HG02642 (cell line): Measurements from ENCODE around the gene MAP4K4.

Experiments used
- ATAC-seq: cut with Tn5 transposase; IDR thresholded peaks from one replicate; pipeline ENCODE4 v1.9.1; 2021; ENCODE audit warnings: mild to moderate bottlenecking; ENCODE audit not compliant: unreplicated experiment, poor library complexity

Gene MAP4K4

GRCh38 chr2:101781326-101781725 lies 83.8 kb downstream of the MAP4K4 start:
- ATAC-seq, result no peak

GRCh38 chr2:101781791-101782426 lies 84.4 kb downstream of the MAP4K4 start:
- ATAC-seq, result no peak

- no peak for ATAC-seq
These were observed 84.9 kb downstream of the MAP4K4 start for GRCh38 chr2:101782427-101782792.

- ATAC-seq, result no peak
These were observed 89.6 kb downstream of the MAP4K4 start for GRCh38 chr2:101787097-101787496.

- ATAC-seq, result no peak
These were observed 91.1 kb downstream of the MAP4K4 start for GRCh38 chr2:101788565-101788964.

- ATAC-seq, result no peak
These were observed 91.8 kb downstream of the MAP4K4 start for GRCh38 chr2:101788995-101789970.

- ATAC-seq, result no peak
These were observed 92.9 kb downstream of the MAP4K4 start for GRCh38 chr2:101790416-101790815.

- ATAC-seq, result no peak
These were observed 93.3 kb downstream of the MAP4K4 start for GRCh38 chr2:101790857-101791256.

- no peak for ATAC-seq
These were observed 94.7 kb downstream of the MAP4K4 start for GRCh38 chr2:101792208-101792607.

- no peak for ATAC-seq
These were observed 95.9 kb downstream of the MAP4K4 start for GRCh38 chr2:101793277-101793969.

- ATAC-seq, result no peak
These were observed 96.6 kb downstream of the MAP4K4 start for GRCh38 chr2:101794141-101794540.

GRCh38 chr2:101795033-101795432 lies 97.5 kb downstream of the MAP4K4 start:
- no peak for ATAC-seq

GRCh38 chr2:101796825-101797600 lies 99.5 kb downstream of the MAP4K4 start:
- ATAC-seq, result no peak

GRCh38 chr2:101801496-101801895 lies 104.0 kb downstream of the MAP4K4 start:
- no peak for ATAC-seq

- ATAC-seq, result no peak
These were observed 104.8 kb downstream of the MAP4K4 start for GRCh38 chr2:101802329-101802728.

GRCh38 chr2:101803128-101803527 lies 105.6 kb downstream of the MAP4K4 start:
- ATAC-seq, result no peak

- no peak for ATAC-seq
These were observed 106.6 kb downstream of the MAP4K4 start for GRCh38 chr2:101803945-101804696.

GRCh38 chr2:101805152-101806088 lies 107.9 kb downstream of the MAP4K4 start:
- no peak for ATAC-seq
